Activated naive CD8-positive, alpha-beta T cell (primary cell): ENCODE measurements around the gene EIF3L.

Experiments
- H3K27ac Mint-ChIP-seq: one replicate; pipeline ENCODE4 v1.8.0; 2021; ENCODE audit warnings: mixed read lengths
- H3K27me3 Mint-ChIP-seq: one replicate; pipeline ENCODE4 v1.8.0; 2021; ENCODE audit warnings: mixed read lengths
- H3K36me3 Mint-ChIP-seq: one replicate; pipeline ENCODE4 v1.8.0; 2021; ENCODE audit warnings: mixed read lengths
- H3K4me1 Mint-ChIP-seq: one replicate; pipeline ENCODE4 v1.8.0; 2021; ENCODE audit warnings: low read depth, mixed read lengths
- H3K4me3 Mint-ChIP-seq: one replicate; pipeline ENCODE4 v1.8.0; 2021; ENCODE audit warnings: mild to moderate bottlenecking, mixed read lengths
- H3K9me3 Mint-ChIP-seq: one replicate; pipeline ENCODE4 v1.8.0; 2021; ENCODE audit warnings: low read depth, mixed read lengths

Gene EIF3L

GRCh38 chr22:37932401-37932800 is 83.2 kb downstream of the EIF3L start:
- Mint-ChIP-seq H3K4me3 (no peak overlapping the region), H3K27ac (no peak overlapping the region), H3K9me3 (no peaks in the 10 kb centered on the region), H3K27me3 (no peaks in the 10 kb centered on the region), H3K4me1 (peaks cover 9% of the 10 kb centered on the region), H3K36me3 (no peaks in the 10 kb centered on the region)

GRCh38 chr22:37932821-37933578 is 83.8 kb downstream of the EIF3L start:
- Mint-ChIP-seq H3K36me3 (peaks cover 3% of the 10 kb centered on the region), H3K4me3 (no peak overlapping the region), H3K4me1 (peaks cover 9% of the 10 kb centered on the region), H3K27me3 (no peaks in the 10 kb centered on the region), H3K27ac (no peak overlapping the region), H3K9me3 (no peaks in the 10 kb centered on the region)

- no peaks in the 10 kb centered on the region for H3K27me3 Mint-ChIP-seq
- no peak overlapping the region for H3K4me3 Mint-ChIP-seq
- peaks cover 9% of the 10 kb centered on the region for H3K4me1 Mint-ChIP-seq
- H3K27ac Mint-ChIP-seq, result no peak overlapping the region
- H3K36me3 Mint-ChIP-seq, result peaks cover 3% of the 10 kb centered on the region
- H3K9me3 Mint-ChIP-seq, result no peaks in the 10 kb centered on the region
These were observed 84.6 kb downstream of the EIF3L start for GRCh38 chr22:37933711-37934376.
